OCI-LY1 (cell line): Measurements from ENCODE around the gene RAB4B.

ENCODE experiments used
- H2AFZ ChIP-seq: fragments of 200-600 bp; sonication (generic), shearing (Covaris generic); 2 replicates; pipeline ENCODE4 v1.6.0; 2014; ENCODE audit warnings: antibody characterized with exemption, mild to moderate bottlenecking, low read length
- H3F3A ChIP-seq: fragments of 200-600 bp; sonication (generic), shearing (Covaris generic); 2 replicates; pipeline ENCODE4 v1.6.0; 2014; ENCODE audit warnings: mild to moderate bottlenecking, antibody characterized with exemption, low read length, moderate library complexity; ENCODE audit not compliant: insufficient read depth
- H3K27ac ChIP-seq: fragments of 200-600 bp; sonication (generic); 2 replicates; pipeline ENCODE4 v1.5.1; 2014; ENCODE audit warnings: low read length, mixed run types, mild to moderate bottlenecking, low read depth; ENCODE audit not compliant: poor library complexity, severe bottlenecking
- H3K27me3 ChIP-seq: fragments of 200-600 bp; sonication (generic); 2 replicates; pipeline ENCODE4 v1.6.0; 2014; ENCODE audit warnings: antibody characterized with exemption, mild to moderate bottlenecking, low read length, moderate library complexity; ENCODE audit not compliant: insufficient read depth
- H3K36me3 ChIP-seq: fragments of 200-600 bp; sonication (generic); 2 replicates; pipeline ENCODE4 v1.6.1; 2014; ENCODE audit warnings: mild to moderate bottlenecking, antibody characterized with exemption, low read length, moderate library complexity, mixed read lengths; ENCODE audit not compliant: insufficient read depth
- H3K4me1 ChIP-seq: fragments of 200-600 bp; sonication (generic); 2 replicates; pipeline ENCODE4 v1.5.1; 2014; ENCODE audit warnings: mild to moderate bottlenecking, low read length, moderate library complexity; ENCODE audit not compliant: insufficient read depth, severe bottlenecking
- H3K4me2 ChIP-seq: fragments of 200-600 bp; sonication (generic), shearing (Covaris generic); 2 replicates; pipeline ENCODE4 v1.6.1; 2014; ENCODE audit warnings: low read length
- H3K4me3 ChIP-seq: fragments of 200-600 bp; sonication (generic); 2 replicates; pipeline ENCODE4 v1.5.1; 2014; ENCODE audit warnings: low read length, low read depth, mild to moderate bottlenecking, mixed read lengths; ENCODE audit not compliant: poor library complexity, severe bottlenecking
- H3K79me2 ChIP-seq: fragments of 200-600 bp; shearing (Covaris generic); 2 replicates; pipeline ENCODE4 v1.6.1; 2016; ENCODE audit warnings: mixed run types, low read length, mixed read lengths; ENCODE audit not compliant: insufficient read depth
- H3K9ac ChIP-seq: fragments of 200-600 bp; sonication (generic), shearing (Covaris generic); 2 replicates; pipeline ENCODE4 v1.6.1; 2014; ENCODE audit warnings: mild to moderate bottlenecking, low read length, mixed read lengths
- H3K9me2 ChIP-seq: fragments of 200-600 bp; sonication (generic), shearing (Covaris generic); 2 replicates; pipeline ENCODE4 v1.6.1; 2014; ENCODE audit warnings: low read depth, mild to moderate bottlenecking, low read length, mixed read lengths
- H3K9me3 ChIP-seq: fragments of 200-600 bp; shearing (Covaris generic); 2 replicates; pipeline ENCODE4 v1.6.1; 2014; ENCODE audit warnings: low read length, mixed read lengths
- H4K20me1 ChIP-seq: fragments of 200-600 bp; sonication (generic), shearing (Covaris generic); 2 replicates; pipeline ENCODE4 v1.6.0; 2016; ENCODE audit warnings: mild to moderate bottlenecking, low read length; ENCODE audit not compliant: insufficient read depth
- CTCF ChIP-seq: fragments of 200-600 bp; sonication (generic), shearing (Covaris generic); IDR thresholded peaks from 2 replicates; pipeline ENCODE4 v1.5.1; 2017; ENCODE audit warnings: mild to moderate bottlenecking, antibody characterized with exemption, low read length, moderate library complexity, mixed read lengths
- EZH2 ChIP-seq: fragments of 200-600 bp; sonication (generic), shearing (Covaris generic); IDR thresholded peaks from 2 replicates; pipeline ENCODE4 v1.8.0; 2017; ENCODE audit warnings: borderline replicate concordance, mixed run types, mild to moderate bottlenecking, antibody characterized with exemption, low read length, moderate library complexity, mixed read lengths

Gene RAB4B

GRCh38 chr19:40756502-40757110, 21.4 kb upstream of the RAB4B start:
- Histone ChIP-seq H3K4me1 (peaks cover 44% of the 10 kb centered on the region), H3K9ac (no peak overlapping the region), H3K9me3 (no peaks in the 10 kb centered on the region), H3F3A (no peaks in the 10 kb centered on the region), H3K36me3 (peaks cover 89% of the 10 kb centered on the region), H3K27ac (no peak overlapping the region), H3K79me2 (peaks cover 57% of the 10 kb centered on the region), H3K27me3 (no peaks in the 10 kb centered on the region), H3K9me2 (no peaks in the 10 kb centered on the region), H2AFZ (no peak overlapping the region), H4K20me1 (no peaks in the 10 kb centered on the region), H3K4me2 (peak overlapping the region; percentile 73; the same call in 1 of the 2 replicates), H3K4me3 (peak overlapping the region; percentile 89)
- TF ChIP-seq EZH2 = no peak
- no peak for TF ChIP-seq CTCF

- Histone ChIP-seq H4K20me1 (no peaks in the 10 kb centered on the region), H3K4me2 (no peak overlapping the region), H3K79me2 (peaks cover 39% of the 10 kb centered on the region), H3K27me3 (no peaks in the 10 kb centered on the region), H2AFZ (no peak overlapping the region), H3K4me1 (peaks cover 34% of the 10 kb centered on the region), H3K9ac (no peak overlapping the region), H3K9me3 (no peaks in the 10 kb centered on the region), H3K4me3 (no peak overlapping the region), H3F3A (no peaks in the 10 kb centered on the region), H3K9me2 (no peaks in the 10 kb centered on the region), H3K27ac (no peak overlapping the region), H3K36me3 (peaks cover 92% of the 10 kb centered on the region)
- no peak for TF ChIP-seq CTCF
- no peak for TF ChIP-seq EZH2
Measured at GRCh38 chr19:40758491-40758890, 19.6 kb upstream of the RAB4B start.

GRCh38 chr19:40759352-40759751, 18.7 kb upstream of the RAB4B start:
- H3K9me3 ChIP-seq = no peaks in the 10 kb centered on the region
- H3K9ac ChIP-seq = no peak overlapping the region
- H3K27me3 ChIP-seq = no peaks in the 10 kb centered on the region
- H3F3A ChIP-seq = no peaks in the 10 kb centered on the region
- H3K4me1 ChIP-seq = peaks cover 27% of the 10 kb centered on the region
- no peaks in the 10 kb centered on the region for H3K9me2 ChIP-seq
- H4K20me1 ChIP-seq = no peaks in the 10 kb centered on the region
- peaks cover 97% of the 10 kb centered on the region for H3K36me3 ChIP-seq
- peaks cover 30% of the 10 kb centered on the region for H3K79me2 ChIP-seq
- TF ChIP-seq EZH2 (no peak), CTCF (no peak)
- H3K4me2 ChIP-seq = no peak overlapping the region
- no peak overlapping the region for H2AFZ ChIP-seq
- H3K27ac ChIP-seq = no peak overlapping the region
- H3K4me3 ChIP-seq = no peak overlapping the region
